Natural killer cell (primary cell): ENCODE results near the gene SBSN. TPM values are rescaled to one million over a fixed set of nuclear protein-coding genes. Genes with fewer than 3 reads are reported as not detected.

Experiments used
- ATAC-seq, 3 donors: fragments of 150-1000 bp in 2 of 3; fragments of 200-7000 bp in 1 of 3; cut with Tn5 transposase; 1 replicate in 1 of 3; 2 replicates in 2 of 3; pipeline ENCODE4 v1.10.0; 2021; ENCODE audit warnings: mild to moderate bottlenecking in 2 of 3, moderate library complexity in 2 of 3
- DNase-seq, 2 donors: peaks; one replicate each; pipeline versions ENCODE4 v3.0.0 to v3.0.0-alpha.2; 2013 to 2021; ENCODE audit warnings: mixed read lengths in 1 of 2
- H3K27ac ChIP-seq: one replicate; pipeline ENCODE4 v1.5.1; 2013; ENCODE audit warnings: mild to moderate bottlenecking, low read length
- H3K27me3 ChIP-seq: one replicate; pipeline ENCODE4 v1.6.1; 2013; ENCODE audit warnings: low read length; ENCODE audit not compliant: control insufficient read depth, insufficient read depth
- H3K36me3 ChIP-seq: one replicate; pipeline ENCODE4 v1.6.1; 2013; ENCODE audit warnings: low read length; ENCODE audit not compliant: control insufficient read depth, insufficient read depth
- H3K4me1 ChIP-seq: one replicate; pipeline ENCODE4 v1.6.1; 2013; ENCODE audit warnings: low read length; ENCODE audit not compliant: control insufficient read depth, insufficient read depth
- H3K4me3 ChIP-seq: one replicate; pipeline ENCODE4 v1.5.1; 2013; ENCODE audit warnings: low read length
- H3K9me3 ChIP-seq: one replicate; pipeline ENCODE4 v1.6.1; 2013; ENCODE audit warnings: low read length; ENCODE audit not compliant: control insufficient read depth, insufficient read depth
- H3K27ac Mint-ChIP-seq, 2 donors: one replicate each; pipeline ENCODE4 v1.8.0; 2022; ENCODE audit warnings: mild to moderate bottlenecking in 2 of 2, mixed read lengths in 2 of 2, moderate library complexity in 1 of 2
- H3K27me3 Mint-ChIP-seq, 2 donors: one replicate each; pipeline ENCODE4 v1.8.0; 2022; ENCODE audit warnings: low read depth in 2 of 2, mixed read lengths in 2 of 2
- H3K36me3 Mint-ChIP-seq: one replicate; pipeline ENCODE4 v1.8.0; 2022; ENCODE audit warnings: mixed read lengths
- H3K4me1 Mint-ChIP-seq, 2 donors: one replicate each; pipeline ENCODE4 v1.8.0; 2022; ENCODE audit warnings: mixed read lengths in 2 of 2
- H3K4me3 Mint-ChIP-seq: one replicate; pipeline ENCODE4 v1.8.0; 2022; ENCODE audit warnings: mild to moderate bottlenecking, moderate library complexity, mixed read lengths
- H3K9me3 Mint-ChIP-seq, 2 donors: one replicate each; pipeline ENCODE4 v1.8.0; 2022; ENCODE audit warnings: mixed read lengths in 2 of 2
- WGBS: methylation state at CpG from one replicate; pipeline ENCODE4 v1.1.7; 2013; ENCODE audit warnings: missing lambda C conversion rate; ENCODE audit not compliant: insufficient coverage; 5-methylcytosine and 5-hydroxymethylcytosine counted together
- intact Hi-C: fragments of 100-400 bp; cut with micrococcal nuclease; formaldehyde crosslinking; loops from one replicate; pipeline ENCODE4 v1.14.2; 2022
- total RNA-seq, 4 donors: library from RNA; stranded (reverse); fragments of 120-200 nt in 1 of 4; gene quantifications; one replicate each; pipeline versions ENCODE4 v1.2.3 to v1.2.4, GENCODE V29; 2013 to 2022
- TF ChIP-seq, protein P1 (sequence below): fragments of 200-600 bp; IDR thresholded peaks from one replicate; pipeline ENCODE4 v1.8.0; 2022; ENCODE audit warnings: antibody characterized with exemption

The SBSN gene
- total RNA-seq, 3 donors from 2014 or later (not counting 1 experiment from before 2014, with no cell fraction given) = not detected

GRCh38 chr19:35522745-35523327 lies 5.3 kb downstream of the SBSN start:
- Histone ChIP-seq H3K4me1 (no peaks in the 10 kb centered on the region), H3K4me3 (no peak overlapping the region), H3K27me3 (no peaks in the 10 kb centered on the region), H3K9me3 (no peaks in the 10 kb centered on the region), H3K36me3 (no peaks in the 10 kb centered on the region), H3K27ac (no peak overlapping the region)
- Mint-ChIP-seq H3K27ac (no peak overlapping the region), H3K9me3 (no peaks in the 10 kb centered on the region), H3K36me3 (no peaks in the 10 kb centered on the region), H3K4me3 (no peak overlapping the region), H3K27me3 (peaks cover 8 to 10% of the 10 kb centered on the region in 2 donors), H3K4me1 (no peaks in the 10 kb centered on the region)
- DNase-seq = no peak
- ATAC-seq = no peak
- 88% methylated on average over 11 of the region's 12 CpGs for WGBS
- TF ChIP-seq, protein P1, sequence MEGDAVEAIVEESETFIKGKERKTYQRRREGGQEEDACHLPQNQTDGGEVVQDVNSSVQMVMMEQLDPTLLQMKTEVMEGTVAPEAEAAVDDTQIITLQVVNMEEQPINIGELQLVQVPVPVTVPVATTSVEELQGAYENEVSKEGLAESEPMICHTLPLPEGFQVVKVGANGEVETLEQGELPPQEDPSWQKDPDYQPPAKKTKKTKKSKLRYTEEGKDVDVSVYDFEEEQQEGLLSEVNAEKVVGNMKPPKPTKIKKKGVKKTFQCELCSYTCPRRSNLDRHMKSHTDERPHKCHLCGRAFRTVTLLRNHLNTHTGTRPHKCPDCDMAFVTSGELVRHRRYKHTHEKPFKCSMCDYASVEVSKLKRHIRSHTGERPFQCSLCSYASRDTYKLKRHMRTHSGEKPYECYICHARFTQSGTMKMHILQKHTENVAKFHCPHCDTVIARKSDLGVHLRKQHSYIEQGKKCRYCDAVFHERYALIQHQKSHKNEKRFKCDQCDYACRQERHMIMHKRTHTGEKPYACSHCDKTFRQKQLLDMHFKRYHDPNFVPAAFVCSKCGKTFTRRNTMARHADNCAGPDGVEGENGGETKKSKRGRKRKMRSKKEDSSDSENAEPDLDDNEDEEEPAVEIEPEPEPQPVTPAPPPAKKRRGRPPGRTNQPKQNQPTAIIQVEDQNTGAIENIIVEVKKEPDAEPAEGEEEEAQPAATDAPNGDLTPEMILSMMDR = no peak
- intact Hi-C loops = no loop called here

GRCh38 chr19:35521124-35521743 lies 6.9 kb downstream of the SBSN start:
- H3K9me3 ChIP-seq = no peaks in the 10 kb centered on the region
- H3K4me1 ChIP-seq = no peaks in the 10 kb centered on the region
- DNase-seq (no peak), ATAC-seq (no peak)
- no peak overlapping the region for H3K4me3 ChIP-seq
- H3K27me3 Mint-ChIP-seq = peaks cover 8% of the 10 kb centered on the region in 2 donors
- no peaks in the 10 kb centered on the region for H3K27me3 ChIP-seq
- H3K36me3 Mint-ChIP-seq = no peaks in the 10 kb centered on the region
- H3K27ac Mint-ChIP-seq = no peak overlapping the region
- intact Hi-C loops = no loop called here
- no peaks in the 10 kb centered on the region for H3K36me3 ChIP-seq
- H3K27ac ChIP-seq = no peak overlapping the region
- no peaks in the 10 kb centered on the region for H3K4me1 Mint-ChIP-seq
- H3K4me3 Mint-ChIP-seq = no peak overlapping the region
- 85% methylated on average over 16 of the region's 16 CpGs for WGBS
- H3K9me3 Mint-ChIP-seq = no peaks in the 10 kb centered on the region
- TF ChIP-seq, protein P1 = no peak

- Histone ChIP-seq H3K9me3 (no peaks in the 10 kb centered on the region), H3K27ac (no peak overlapping the region), H3K4me3 (no peak overlapping the region), H3K36me3 (no peaks in the 10 kb centered on the region), H3K4me1 (no peaks in the 10 kb centered on the region), H3K27me3 (no peaks in the 10 kb centered on the region)
- no peaks in the 10 kb centered on the region for H3K4me1 Mint-ChIP-seq
- no peaks in the 10 kb centered on the region for H3K36me3 Mint-ChIP-seq
- TF ChIP-seq, protein P1 = no peak
- no peaks in the 10 kb centered on the region for H3K9me3 Mint-ChIP-seq
- DNase-seq = no peak
- 72% methylated on average over 6 of the region's 7 CpGs for WGBS
- peaks cover 8 to 10% of the 10 kb centered on the region in 2 donors for H3K27me3 Mint-ChIP-seq
- intact Hi-C loops = no loop called here
- H3K27ac Mint-ChIP-seq = no peak overlapping the region
- H3K4me3 Mint-ChIP-seq = no peak overlapping the region
- ATAC-seq = no peak
These were observed 8.8 kb downstream of the SBSN start for GRCh38 chr19:35519291-35519690.

DNA sequence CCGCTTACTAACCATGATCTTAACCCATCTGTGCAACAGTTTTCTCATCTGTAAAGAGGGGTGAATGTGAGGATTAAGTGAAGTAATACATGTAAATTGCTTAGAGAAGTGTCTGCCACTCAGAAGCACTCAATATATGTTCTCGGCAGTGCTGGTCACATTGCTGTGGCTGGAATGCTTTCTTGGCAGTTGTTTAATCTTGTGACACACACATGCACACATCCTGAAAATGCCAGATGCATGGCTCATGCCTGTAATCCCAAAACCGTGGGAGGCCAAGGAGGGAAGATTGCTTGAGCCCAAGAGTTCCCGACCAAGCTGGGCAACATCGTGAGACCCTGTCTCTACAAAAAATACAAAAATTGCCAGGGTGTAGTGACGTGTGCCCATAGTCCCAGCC lies 9.8 kb downstream of the SBSN start:
- no peak overlapping the region for H3K27ac ChIP-seq
- ATAC-seq (no peak), DNase-seq (no peak)
- no peak overlapping the region for H3K27ac Mint-ChIP-seq
- TF ChIP-seq, protein P1 = no peak
- WGBS = 84% methylated on average over 5 of the region's 6 CpGs
- H3K4me1 Mint-ChIP-seq = no peaks in the 10 kb centered on the region
- no peak overlapping the region for H3K4me3 Mint-ChIP-seq
- H3K27me3 ChIP-seq = no peaks in the 10 kb centered on the region
- no peaks in the 10 kb centered on the region for H3K36me3 Mint-ChIP-seq
- intact Hi-C loops = no loop called here
- H3K9me3 Mint-ChIP-seq = no peaks in the 10 kb centered on the region
- H3K4me3 ChIP-seq = no peak overlapping the region
- peaks cover 9 to 11% of the 10 kb centered on the region in 2 donors for H3K27me3 Mint-ChIP-seq
- H3K9me3 ChIP-seq = no peaks in the 10 kb centered on the region
- H3K36me3 ChIP-seq = no peaks in the 10 kb centered on the region
- no peaks in the 10 kb centered on the region for H3K4me1 ChIP-seq
